Measurements from ENCODE around the gene KLHL6.
A peak's percentile ranks its signal among the peaks of the same experiment; 100 is the strongest.
"Not testable (repeated sequence)": the region's sequence is repeated elsewhere in the genome, so short reads cannot be mapped to it uniquely, and the experiment has no call there.

KLHL6 gene

GRCh38 chr3:183528758-183529157 lies 26.7 kb downstream of the KLHL6 start:
- not testable (repeated sequence) for DNase-seq

DNA sequence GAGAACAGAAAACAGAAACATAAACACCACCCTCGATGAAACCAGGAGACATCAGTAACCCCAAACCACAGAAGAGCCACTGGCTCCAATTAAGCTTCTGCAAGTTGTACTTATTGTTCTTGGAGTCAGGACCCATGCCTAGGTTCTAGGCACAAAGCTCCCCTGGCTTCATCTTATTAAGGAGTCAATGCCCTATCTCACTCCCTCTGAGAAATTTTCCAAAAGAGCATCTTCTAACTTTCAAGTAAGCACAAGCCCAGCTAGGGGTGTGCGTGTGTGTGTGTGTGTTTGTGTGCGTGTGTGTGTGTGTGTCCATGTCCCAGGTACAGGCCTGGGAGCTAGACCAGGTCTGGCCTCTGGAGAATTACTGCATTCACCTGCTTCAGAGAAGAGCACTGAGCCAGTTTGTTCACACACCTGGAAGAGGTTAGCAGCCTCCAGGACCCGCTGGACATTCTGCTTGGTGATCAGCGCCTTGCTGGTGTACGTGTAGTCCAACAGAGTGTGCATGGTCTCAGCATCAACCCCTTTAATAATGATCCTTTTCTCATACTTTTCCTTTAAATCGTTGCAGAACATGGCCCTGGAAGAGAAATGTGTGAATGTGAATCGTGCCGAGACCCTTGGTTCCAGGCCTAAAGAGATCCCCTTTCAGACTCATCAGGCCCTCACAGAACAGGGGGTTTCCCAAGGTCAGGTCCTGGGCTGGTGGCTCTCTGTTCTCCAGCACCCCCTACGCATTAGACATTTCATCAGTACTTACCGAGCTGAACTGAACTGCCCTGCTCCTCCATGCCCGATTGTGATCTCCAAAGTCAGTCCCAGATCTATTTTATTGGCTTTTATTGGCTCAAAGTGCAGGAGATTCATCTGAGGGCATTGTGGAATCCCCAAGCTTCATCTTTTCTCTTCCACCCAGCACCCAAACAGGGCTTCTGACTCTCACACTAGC lies 27.8 kb downstream of the KLHL6 start:
- DNase-seq, result no peak

DNA sequence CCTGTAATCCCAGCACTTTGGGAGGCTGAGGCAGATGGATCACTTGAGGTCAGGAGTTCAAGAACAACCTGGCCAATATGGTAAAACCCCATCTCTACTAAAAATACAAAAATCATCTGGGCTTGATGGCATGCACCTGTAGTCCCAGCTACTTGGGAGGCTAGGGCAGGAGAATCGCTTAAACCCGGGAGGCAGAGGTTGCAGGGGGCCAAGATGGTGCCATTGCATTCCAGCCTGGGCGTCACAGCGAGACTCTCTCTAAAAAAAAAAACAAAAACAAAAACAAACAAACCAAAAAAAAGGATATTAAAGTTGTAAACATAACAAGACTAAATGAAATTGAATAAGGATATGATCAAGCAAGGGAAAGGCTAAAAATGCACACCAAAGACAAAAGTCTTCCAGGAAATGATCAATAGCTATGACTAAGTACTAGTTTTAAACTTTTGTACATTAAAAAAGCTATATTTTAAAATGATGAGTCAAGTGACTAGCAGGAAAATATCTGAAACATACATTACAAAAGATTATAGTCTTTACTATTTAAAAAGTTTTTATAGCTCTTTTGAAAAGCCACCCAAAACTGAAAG lies 28.6 kb downstream of the KLHL6 start:
- no peak for DNase-seq

- no peak for DNase-seq
Observed at GRCh38 chr3:183524476-183524875, 31.0 kb downstream of the KLHL6 start.

GRCh38 chr3:183520741-183521556 lies 34.6 kb downstream of the KLHL6 start:
- DNase-seq, result not testable (repeated sequence)

DNA sequence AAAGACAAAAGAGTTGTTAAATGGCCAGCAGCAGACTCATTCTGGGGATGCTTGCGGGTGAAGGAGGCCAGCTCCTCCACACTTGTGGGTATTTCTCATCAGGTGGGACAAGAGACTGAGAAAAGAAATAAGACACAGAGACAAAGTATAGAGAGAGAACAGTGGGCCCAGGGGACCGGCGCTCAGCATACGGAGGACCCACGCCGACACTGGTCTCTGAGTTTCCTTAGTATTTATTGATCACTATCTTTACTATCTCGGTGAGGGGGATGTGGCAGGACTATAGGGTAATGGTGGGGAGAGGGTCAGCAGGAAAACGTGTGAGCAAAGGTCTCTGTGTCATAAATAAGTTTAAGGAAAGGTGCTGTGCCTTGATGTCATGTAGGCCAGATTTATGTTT lies 35.2 kb downstream of the KLHL6 start:
- not testable (repeated sequence) for DNase-seq

DNA sequence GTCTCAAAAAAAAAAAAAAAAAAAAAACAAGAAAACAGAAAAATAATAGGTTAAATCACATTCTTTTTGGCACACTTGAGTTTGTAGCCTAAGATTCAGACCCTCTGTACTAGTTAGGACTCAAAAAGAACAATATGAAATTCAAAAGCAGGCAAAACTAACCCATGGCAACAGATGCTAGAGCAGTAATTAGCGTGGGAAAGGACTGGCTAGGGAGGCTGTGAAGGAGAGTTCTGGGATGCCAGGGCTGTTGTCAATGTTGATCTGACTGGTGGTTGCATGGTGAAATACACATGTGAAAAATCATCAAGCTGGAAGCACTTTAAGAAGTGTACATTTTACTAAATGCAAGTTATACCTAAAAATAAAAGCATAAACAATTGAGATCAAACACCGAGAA lies 35.6 kb downstream of the KLHL6 start:
- DNase-seq, result no peak

DNA sequence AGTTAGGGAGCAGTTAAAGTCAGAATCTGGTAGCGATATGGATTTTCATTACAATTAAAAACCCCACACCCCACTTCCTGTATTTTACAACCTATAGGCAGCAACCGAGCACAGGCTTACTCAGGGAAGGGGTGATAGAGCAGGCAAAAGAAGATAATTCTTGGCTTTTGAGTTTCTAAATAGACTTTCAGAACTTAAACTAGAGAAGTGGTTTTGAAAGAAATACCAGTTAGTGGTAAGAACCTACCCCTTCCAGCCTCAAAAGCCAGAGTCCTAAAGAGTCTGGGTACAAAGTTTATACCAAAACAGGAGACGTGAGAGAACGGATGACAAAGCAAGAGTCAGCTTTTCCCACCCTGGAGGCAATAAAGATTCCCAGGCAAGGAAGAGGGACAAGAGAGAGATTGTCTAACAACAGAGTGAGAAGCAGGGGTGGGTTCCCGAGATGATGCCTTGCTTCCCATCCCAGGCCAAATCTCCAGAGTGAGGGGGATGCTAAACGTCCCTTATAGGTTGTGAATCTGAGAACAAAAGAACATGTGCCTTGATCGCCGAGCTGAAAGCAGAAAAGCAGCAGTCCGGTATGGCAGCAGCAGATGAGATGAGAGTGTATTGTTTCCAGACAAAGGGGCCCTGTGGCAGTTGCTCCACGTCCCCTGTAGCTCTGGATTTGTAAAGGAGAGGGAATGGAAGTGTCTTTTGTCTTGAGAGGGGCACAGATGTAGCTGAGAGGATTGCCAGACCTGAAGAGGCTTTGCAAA lies 36.8 kb downstream of the KLHL6 start:
- DNase-seq, result no peak

DNA sequence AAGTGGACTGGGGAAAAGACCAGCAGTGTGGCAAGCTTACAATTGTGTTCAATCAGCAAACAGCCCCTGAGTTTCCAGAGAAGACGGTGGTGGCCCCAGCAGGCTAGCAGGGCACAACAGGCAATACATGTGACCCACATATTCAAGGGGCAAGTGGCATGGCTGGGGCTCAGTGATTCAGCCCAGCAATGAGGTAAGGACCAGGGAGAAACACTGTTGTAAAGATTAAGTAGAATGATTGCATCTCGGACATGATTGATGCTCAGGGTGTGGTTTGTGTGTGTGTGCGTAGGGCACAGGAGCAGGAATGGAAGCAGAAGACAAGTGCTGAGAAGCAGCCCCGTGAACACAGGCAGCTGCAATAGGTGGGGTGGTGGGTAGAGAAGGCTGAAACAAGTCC lies 37.9 kb downstream of the KLHL6 start:
- DNase-seq, result no peak

DNA sequence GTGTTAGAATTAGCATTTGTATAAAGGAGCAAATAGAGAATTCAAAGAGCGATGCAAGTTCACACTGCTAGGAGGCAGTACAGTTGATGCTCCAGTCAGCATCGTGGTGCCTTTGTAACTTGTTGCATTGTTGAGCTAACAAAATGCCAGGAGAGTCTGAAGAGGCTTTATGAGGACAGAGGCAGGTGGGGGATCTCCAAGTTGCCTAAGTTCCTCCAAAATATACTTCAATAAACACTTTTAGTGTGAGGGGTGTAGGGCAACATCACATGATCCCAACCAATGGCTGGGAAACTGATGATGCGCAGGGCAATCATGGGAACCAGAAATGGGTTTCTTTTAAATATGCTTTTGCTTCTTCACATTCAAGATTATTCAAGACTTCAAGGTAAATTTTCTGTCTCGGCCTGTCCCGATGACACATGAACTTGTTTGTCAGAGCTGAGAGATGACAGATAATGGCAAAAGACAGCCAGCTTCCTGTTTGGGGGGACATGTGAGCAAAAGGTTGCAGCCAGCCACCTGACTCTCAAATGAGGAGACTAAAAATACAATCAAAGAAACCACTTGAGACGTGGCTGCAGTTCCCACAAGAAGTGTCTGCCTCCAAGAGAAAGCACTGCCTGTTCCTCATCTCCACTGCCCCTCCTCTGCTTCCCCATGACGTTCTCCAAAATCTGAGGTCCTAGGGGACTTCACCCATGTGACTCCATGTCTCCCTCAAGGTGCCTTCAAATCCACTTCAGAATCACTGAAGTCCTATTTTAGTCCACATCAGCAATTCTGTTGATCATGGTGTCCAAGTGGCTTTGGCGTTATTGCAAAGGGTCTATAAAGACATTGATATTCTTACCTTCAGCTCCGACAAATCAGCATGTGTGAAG lies 39.3 kb downstream of the KLHL6 start:
- peak; percentile 34 for DNase-seq

GRCh38 chr3:183514021-183514420 lies 41.5 kb downstream of the KLHL6 start:
- no peak for DNase-seq

DNA sequence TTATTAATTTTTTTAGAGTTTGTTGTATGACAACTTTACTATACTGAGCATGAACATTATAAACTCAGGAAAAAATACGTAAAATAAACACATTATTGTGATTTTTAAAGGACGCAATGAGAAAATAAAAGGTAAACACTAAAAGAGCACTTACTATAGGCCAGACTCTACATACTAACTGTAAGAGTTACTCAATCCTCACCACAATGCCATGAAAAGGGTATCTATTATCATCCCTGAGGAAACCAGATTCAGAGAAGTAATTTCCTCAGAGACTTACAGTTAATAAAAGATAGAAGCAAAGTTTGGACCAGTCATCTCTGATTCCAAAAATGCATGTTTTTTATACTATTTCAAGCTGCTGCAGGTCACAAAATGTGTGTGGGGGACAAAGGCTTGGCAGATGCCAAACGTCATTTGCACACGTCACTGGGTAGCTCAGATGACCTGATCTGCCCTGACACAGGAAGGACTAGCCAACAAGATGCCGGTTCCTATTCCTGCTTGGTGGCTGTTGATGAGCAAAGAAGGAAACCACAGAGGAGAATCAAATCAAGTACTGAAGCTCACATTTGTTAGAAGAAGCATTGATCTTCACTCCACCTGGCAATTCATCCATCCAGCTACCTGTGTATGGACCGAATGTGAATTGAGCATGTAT lies 42.3 kb downstream of the KLHL6 start:
- DNase-seq, result peak; percentile 22

DNA sequence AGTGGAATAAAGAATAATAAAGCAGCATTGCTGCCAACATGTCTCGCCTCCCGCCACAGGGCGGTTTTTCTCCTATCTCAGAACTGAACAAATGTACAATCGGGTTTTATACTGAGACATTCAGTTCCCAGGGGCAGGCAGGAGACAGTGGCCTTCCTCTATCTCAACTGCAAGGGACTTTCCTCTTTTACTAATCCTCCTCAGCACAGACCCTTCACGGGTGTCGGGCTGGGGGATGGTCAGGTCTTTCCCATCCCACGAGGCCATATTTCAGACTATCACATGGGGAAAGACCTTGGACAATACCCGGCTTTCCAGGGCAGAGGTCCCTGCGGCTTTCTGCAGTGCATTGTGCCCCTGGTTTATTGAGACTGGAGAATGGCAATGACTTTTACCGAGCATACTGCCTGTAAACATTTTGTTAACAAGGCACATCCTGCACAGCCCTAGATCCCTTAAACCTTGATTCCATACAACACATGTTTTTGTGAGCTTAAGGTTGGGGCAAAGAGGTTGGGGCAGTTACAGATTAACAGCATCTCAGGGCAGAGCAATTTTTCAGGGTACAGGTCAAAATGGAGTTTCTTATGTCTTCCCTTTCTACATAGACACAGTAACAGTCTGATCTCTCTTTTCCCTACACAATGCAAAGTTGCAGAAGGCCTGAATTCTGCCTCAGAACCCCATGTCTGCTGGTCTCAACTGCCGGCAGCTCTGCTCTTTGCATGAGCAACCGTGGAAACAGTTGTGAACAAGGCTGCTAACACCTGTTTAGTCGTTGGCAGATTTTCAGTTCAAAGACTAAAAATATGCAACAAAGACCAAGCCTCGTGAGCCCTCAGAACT lies 44.0 kb downstream of the KLHL6 start:
- not testable (repeated sequence) for DNase-seq

GRCh38 chr3:183508821-183509220 lies 46.7 kb downstream of the KLHL6 start:
- DNase-seq, result no peak

GRCh38 chr3:183507551-183507950 lies 48.0 kb downstream of the KLHL6 start:
- no peak for DNase-seq

- no peak for DNase-seq
Observed at GRCh38 chr3:183506674-183507320, 48.7 kb downstream of the KLHL6 start.

DNA sequence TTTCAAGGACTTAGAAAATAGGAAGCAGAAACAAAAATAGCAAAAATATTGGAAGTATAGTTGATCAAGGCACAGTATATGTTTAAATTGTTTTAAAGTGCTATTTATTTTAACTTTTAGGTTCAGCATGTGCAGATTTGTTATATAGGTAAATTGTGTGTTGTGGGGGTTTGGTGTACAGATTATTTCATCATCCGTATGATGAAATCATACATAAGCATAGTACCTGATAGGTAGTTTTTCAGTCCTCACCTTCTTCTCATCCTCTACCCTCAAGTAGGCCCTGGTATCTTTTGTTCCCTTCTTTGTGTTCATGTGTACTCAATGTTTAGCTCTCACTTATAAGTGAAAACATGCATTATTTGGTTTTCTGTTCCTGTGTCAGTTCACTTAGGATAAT lies 50.9 kb downstream of the KLHL6 start:
- no peak for DNase-seq

GRCh38 chr3:183503746-183504145 lies 51.8 kb downstream of the KLHL6 start:
- no peak for DNase-seq
